BE2C (cell line): ENCODE measurements around the gene MINDY4.

Experiments used
- DNase-seq: peaks from one replicate; pipeline ENCODE4 v3.0.0-alpha.2; 2020
- H3K27me3 ChIP-seq: fragments of 250-450 bp; sonication (Bioruptor Pico); 2 replicates; pipeline ENCODE4 v1.5.1; 2020; ENCODE audit warnings: mild to moderate bottlenecking
- H3K36me3 ChIP-seq: fragments of 250-450 bp; sonication (Bioruptor Pico); 2 replicates; pipeline ENCODE4 v1.5.1; 2020; ENCODE audit warnings: mild to moderate bottlenecking
- H3K4me1 ChIP-seq: fragments of 250-450 bp; sonication (Bioruptor Pico); 2 replicates; pipeline ENCODE4 v1.5.1; 2020
- H3K4me3 ChIP-seq: 2 replicates; pipeline ENCODE4 v1.5.1; 2011; ENCODE audit warnings: low read depth, low read length
- H3K9me3 ChIP-seq: fragments of 250-450 bp; sonication (Bioruptor Pico); 2 replicates; pipeline ENCODE4 v1.5.1; 2020
- CTCF ChIP-seq: IDR thresholded peaks from 2 replicates; pipeline ENCODE4 v1.5.1; 2012; ENCODE audit warnings: mild to moderate bottlenecking, low read depth, low read length

Gene MINDY4

DNA sequence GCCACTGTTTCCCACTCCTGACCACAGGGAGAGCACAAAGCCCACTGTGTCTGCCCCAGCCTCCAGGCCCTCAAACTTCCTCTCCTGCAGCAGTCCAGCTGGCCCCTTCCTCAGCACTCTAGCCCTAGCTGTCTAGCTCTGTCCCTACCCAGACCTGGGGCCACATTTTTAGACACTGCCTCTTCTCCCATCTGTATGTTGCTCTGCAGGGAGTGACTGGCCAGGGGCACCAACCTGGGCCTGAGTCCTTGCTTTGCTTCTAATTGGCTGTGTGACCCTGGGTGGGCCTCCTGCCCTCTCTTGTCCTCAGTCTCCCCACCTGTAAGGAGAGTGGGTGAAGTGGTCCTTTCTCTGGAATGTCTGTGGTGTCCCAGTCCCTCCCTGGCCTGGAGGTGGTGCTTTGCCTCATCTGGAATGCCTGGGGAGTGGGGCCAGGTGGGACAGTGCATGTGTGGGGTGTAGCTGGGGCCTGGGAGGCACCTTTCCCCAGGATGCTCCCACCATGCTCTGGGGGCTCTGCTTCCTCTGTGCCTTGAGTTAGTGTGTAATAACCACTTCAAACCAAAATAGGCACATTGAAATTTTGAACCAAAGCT is 165.5 kb downstream of the MINDY4 start:
- H3K4me1 ChIP-seq = no peaks in the 10 kb centered on the region
- no peaks in the 10 kb centered on the region for H3K9me3 ChIP-seq
- no peak for DNase-seq
- H3K36me3 ChIP-seq = no peaks in the 10 kb centered on the region
- H3K4me3 ChIP-seq = no peak overlapping the region
- H3K27me3 ChIP-seq = peaks cover 3% of the 10 kb centered on the region
- no peak for TF ChIP-seq CTCF

GRCh38 chr7:30937416-30937815 is 166.2 kb downstream of the MINDY4 start:
- H3K4me3 ChIP-seq = no peak overlapping the region
- no peaks in the 10 kb centered on the region for H3K9me3 ChIP-seq
- H3K4me1 ChIP-seq = no peaks in the 10 kb centered on the region
- H3K27me3 ChIP-seq = peaks cover 9% of the 10 kb centered on the region
- no peaks in the 10 kb centered on the region for H3K36me3 ChIP-seq
- no peak for DNase-seq
- TF ChIP-seq CTCF = no peak

- TF ChIP-seq CTCF = peak; percentile 95
- Histone ChIP-seq H3K36me3 (no peaks in the 10 kb centered on the region), H3K27me3 (peaks cover 9% of the 10 kb centered on the region), H3K9me3 (no peaks in the 10 kb centered on the region), H3K4me1 (no peaks in the 10 kb centered on the region), H3K4me3 (peak overlapping the region; percentile 57)
- peak; percentile 93 for DNase-seq
Measured at GRCh38 chr7:30938435-30939316, 167.5 kb downstream of the MINDY4 start.

GRCh38 chr7:30941582-30942323 is 170.5 kb downstream of the MINDY4 start:
- H3K36me3 ChIP-seq = no peaks in the 10 kb centered on the region
- no peak for DNase-seq
- no peaks in the 10 kb centered on the region for H3K9me3 ChIP-seq
- no peak for TF ChIP-seq CTCF
- peaks cover 17% of the 10 kb centered on the region for H3K27me3 ChIP-seq
- H3K4me1 ChIP-seq = no peaks in the 10 kb centered on the region
- H3K4me3 ChIP-seq = no peak overlapping the region
